ENCODE results near the gene MINDY3. TPM values are rescaled to one million over a fixed set of nuclear protein-coding genes. Genes with fewer than 3 reads are reported as not detected.
"Not testable (repeated sequence)": the region's sequence is repeated elsewhere in the genome, so short reads cannot be mapped to it uniquely, and the experiment has no call there.

The MINDY3 gene
- polyA plus RNA-seq, 12 donors, result 23.7 to 45.1 (median 33.9) TPM; not detected in 1

- DNase-seq, result no peak
Observed at GRCh38 chr10:15858861-15859281, 1.4 kb downstream of the MINDY3 start.

- no peak for DNase-seq
Observed at GRCh38 chr10:15857107-15857575, 3.2 kb downstream of the MINDY3 start.

- no peak for DNase-seq
Observed at GRCh38 chr10:15856328-15857015, 3.8 kb downstream of the MINDY3 start.

GRCh38 chr10:15853800-15854199 is 6.5 kb downstream of the MINDY3 start:
- DNase-seq, result no peak

- DNase-seq, result no peak
Observed at GRCh38 chr10:15852111-15852557, 8.2 kb downstream of the MINDY3 start.

- not testable (repeated sequence) for DNase-seq
Observed at GRCh38 chr10:15850337-15850978, 9.8 kb downstream of the MINDY3 start.

GRCh38 chr10:15849316-15849715 is 11.0 kb downstream of the MINDY3 start:
- DNase-seq, result no peak

- DNase-seq, result no peak
Observed at GRCh38 chr10:15847481-15847880, 12.8 kb downstream of the MINDY3 start.

GRCh38 chr10:15844517-15844916 is 15.8 kb downstream of the MINDY3 start:
- DNase-seq, result no peak

- DNase-seq, result no peak
Observed at GRCh38 chr10:15843695-15844094, 16.6 kb downstream of the MINDY3 start.

- no peak for DNase-seq
Observed at GRCh38 chr10:15842556-15843169, 17.6 kb downstream of the MINDY3 start.

- DNase-seq, result no peak
Observed at GRCh38 chr10:15841696-15842095, 18.6 kb downstream of the MINDY3 start.

GRCh38 chr10:15836807-15837206 is 23.5 kb downstream of the MINDY3 start:
- no peak for DNase-seq

- no peak for DNase-seq
Observed at GRCh38 chr10:15829495-15829894, 30.8 kb downstream of the MINDY3 start.

GRCh38 chr10:15824498-15824897 is 35.8 kb downstream of the MINDY3 start:
- DNase-seq, result peak; percentile 26

- DNase-seq, result no peak
Observed at GRCh38 chr10:15822131-15822530, 38.2 kb downstream of the MINDY3 start.

- no peak for DNase-seq
Observed at GRCh38 chr10:15821046-15821683, 39.1 kb downstream of the MINDY3 start.

- DNase-seq, result no peak
Observed at GRCh38 chr10:15817409-15818046, 42.8 kb downstream of the MINDY3 start.

GRCh38 chr10:15815242-15815885 is 44.9 kb downstream of the MINDY3 start:
- DNase-seq, result no peak

- no peak for DNase-seq
Observed at GRCh38 chr10:15814565-15814964, 45.7 kb downstream of the MINDY3 start.

GRCh38 chr10:15813415-15813814 is 46.9 kb downstream of the MINDY3 start:
- no peak for DNase-seq
